HG03175 (cell line): ENCODE results near the gene PROM1.
A peak's percentile ranks its signal among the peaks of the same experiment; 100 is the strongest.

Source experiments
- ATAC-seq: cut with Tn5 transposase; IDR thresholded peaks from one replicate; pipeline ENCODE4 v1.9.1; 2021; ENCODE audit warnings: mild to moderate bottlenecking, moderate library complexity; ENCODE audit not compliant: unreplicated experiment

Gene PROM1

DNA sequence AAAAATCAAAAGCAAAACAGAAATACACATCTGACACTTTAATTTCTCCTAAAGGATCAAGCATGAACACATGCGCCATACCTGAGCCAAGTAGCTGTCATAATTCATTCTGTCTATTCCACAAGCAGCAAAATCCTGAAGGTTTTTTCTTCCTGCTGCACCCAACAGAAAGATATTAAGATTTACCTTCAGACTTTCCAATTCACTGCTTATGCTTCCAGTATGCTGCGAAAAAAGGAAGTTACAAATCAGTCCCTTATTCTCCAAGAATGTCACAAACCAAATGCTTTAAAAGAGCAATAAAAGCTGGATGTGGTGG lies 91.7 kb downstream of the PROM1 start:
- ATAC-seq = no peak

- no peak for ATAC-seq
These were observed 93.1 kb downstream of the PROM1 start for GRCh38 chr4:15990570-15991285.

GRCh38 chr4:15989424-15989823 lies 94.4 kb downstream of the PROM1 start:
- no peak for ATAC-seq

GRCh38 chr4:15988222-15988621 lies 95.6 kb downstream of the PROM1 start:
- no peak for ATAC-seq

GRCh38 chr4:15986907-15987306 lies 96.9 kb downstream of the PROM1 start:
- no peak for ATAC-seq

DNA sequence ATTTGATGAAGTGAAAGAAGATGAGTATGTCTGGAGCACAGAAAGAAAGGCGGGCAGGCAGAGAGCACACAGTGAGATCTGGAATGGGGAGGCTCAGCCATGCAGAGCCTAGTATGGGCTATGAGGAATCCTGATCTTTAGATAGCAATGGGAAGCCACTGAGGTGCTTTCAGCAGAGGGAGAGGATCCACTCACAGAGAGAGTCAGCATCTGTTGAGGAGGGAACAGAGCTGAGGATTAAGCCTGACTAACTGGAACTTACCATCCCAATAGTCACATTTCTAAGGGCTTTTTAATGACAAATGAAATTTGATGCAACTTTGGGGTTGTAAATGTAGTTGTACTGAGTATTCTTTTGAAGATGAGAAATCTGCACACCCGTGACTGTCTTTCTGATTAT lies 100.2 kb downstream of the PROM1 start:
- no peak for ATAC-seq

- ATAC-seq = no peak
These were observed 100.8 kb downstream of the PROM1 start for GRCh38 chr4:15982842-15983524.

DNA sequence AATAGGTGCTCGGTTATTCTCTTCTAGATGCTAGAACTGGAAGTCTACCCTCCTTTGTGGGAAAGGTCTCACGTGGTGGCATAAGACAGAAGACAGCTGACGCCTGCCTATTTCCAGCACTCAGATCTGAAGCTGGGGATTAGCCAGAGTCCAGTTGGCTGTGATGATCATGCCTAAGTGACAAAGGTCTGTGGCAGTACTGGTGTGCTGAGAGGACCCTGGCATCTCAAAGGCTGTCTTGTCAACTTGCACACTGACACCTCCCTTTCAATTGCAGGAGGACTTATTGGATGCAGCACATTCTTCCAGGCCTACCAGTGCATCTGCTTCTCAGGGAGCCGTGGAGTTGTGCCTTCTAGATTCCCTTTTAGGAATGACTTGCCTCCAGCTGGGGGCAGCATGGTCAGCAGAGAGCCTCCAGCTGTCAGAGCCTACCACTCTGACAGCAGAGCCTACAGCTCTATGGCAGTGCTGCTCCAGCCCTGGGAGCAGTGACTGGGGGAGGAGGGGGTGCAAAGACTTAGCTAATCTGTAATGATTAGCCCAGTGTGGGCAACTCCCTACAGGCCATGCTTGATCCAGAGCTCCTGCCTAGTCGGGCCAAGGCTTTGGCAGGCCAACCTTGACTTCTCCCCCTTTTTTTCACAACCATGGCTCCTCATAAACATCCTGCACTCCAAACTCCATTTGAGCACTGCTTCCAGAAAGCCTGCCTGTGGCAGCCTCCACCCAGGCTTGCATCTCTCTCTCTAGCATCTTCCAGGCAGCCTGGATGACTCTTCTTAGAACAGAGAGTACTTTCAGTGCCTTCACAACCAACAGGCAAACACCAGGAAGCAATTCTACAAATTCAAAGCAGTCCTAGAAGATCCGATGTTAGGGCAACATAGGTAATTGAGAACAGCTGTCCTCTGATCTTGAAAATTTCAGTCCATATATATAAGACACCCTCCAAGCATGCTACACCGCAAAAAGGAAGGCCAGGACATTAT lies 107.1 kb downstream of the PROM1 start:
- no peak for ATAC-seq

- ATAC-seq = no peak
These were observed 112.6 kb downstream of the PROM1 start for GRCh38 chr4:15971068-15971801.

GRCh38 chr4:15968551-15969300 lies 115.1 kb downstream of the PROM1 start:
- ATAC-seq = no peak

- ATAC-seq = no peak
These were observed 118.5 kb downstream of the PROM1 start for GRCh38 chr4:15965325-15965724.

DNA sequence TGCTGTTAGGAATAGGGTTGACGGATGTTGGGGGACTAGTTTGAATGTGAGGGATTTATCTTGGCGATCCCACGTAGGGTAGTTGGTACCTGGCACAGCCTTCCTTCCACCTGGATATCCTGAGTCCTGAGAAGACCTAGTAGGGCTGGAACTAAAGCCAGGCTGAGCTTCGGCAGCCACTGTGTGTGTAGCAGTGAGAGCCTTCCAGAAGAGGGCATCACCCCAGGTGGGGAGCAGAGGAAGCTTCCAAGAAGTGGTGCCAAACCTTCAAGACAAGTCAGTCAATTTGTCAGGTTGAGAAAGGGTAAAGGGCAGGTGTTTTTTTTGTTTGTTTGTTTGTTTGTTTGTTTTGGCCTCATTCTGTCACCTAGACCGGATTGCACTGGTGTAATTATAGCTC lies 119.7 kb downstream of the PROM1 start:
- ATAC-seq = no peak

- ATAC-seq = peak; percentile 77
These were observed 120.2 kb downstream of the PROM1 start for GRCh38 chr4:15963576-15963975.

- peak; percentile 31 for ATAC-seq
These were observed 120.8 kb downstream of the PROM1 start, which contains the start of gene FGFBP2 for GRCh38 chr4:15963001-15963451. Gene FGFBP2, minus strand, starts transcription at chr4:15963175. Its CDS starts 46 bp downstream, at chr4:15963129.

- ATAC-seq = no peak
These were observed 121.9 kb downstream of the PROM1 start for GRCh38 chr4:15961781-15962510.

DNA sequence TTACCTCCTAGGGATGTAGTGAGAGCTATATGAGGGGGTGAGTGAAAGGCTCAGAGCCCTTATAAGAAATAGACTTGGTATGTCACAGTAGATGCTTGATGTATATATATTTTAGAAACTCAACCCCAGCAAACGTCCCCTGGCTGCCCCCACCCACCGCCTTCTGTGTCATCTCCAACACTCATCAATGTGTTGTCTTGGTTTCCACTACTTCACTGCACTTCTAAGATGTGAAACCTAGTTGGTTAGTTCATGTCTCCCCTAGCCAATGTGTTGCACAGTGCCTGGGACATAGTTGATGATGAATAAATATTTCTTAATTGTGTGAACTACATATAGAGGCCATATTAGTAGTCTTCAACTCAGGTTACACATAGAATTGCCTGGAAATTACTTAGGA lies 125.3 kb downstream of the PROM1 start:
- no peak for ATAC-seq

- peak; percentile 95 for ATAC-seq
These were observed 127.5 kb downstream of the PROM1 start for GRCh38 chr4:15956179-15956850.

- ATAC-seq = no peak
These were observed 128.2 kb downstream of the PROM1 start for GRCh38 chr4:15955670-15956069.

DNA sequence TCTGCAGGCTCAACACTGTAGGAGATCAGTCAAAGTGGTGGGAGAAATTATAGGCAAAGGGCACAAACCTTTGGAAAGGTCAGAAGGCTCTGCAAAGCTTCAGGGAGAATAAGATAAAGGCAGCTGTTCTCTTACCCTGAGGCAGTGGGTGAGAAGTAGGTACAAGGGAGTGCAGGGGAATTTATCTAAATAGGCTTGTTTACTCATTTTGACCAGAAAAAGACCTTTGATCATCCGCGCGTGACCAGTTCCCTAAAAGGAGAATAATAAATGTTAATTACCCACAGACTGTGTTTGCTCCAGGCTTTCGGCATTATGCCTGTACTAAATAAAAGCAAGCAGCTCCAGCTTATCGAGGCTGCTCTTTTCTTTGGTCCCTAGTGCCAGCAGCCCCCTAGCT lies 130.2 kb downstream of the PROM1 start:
- no peak for ATAC-seq
